Keratinocyte (primary cell): ENCODE data around the gene GDF2. TPM values are rescaled to one million over a fixed set of nuclear protein-coding genes. Genes with fewer than 3 reads are reported as not detected.

ENCODE experiments used
- DNase-seq: peaks from one replicate; pipeline ENCODE4 v3.0.0-alpha.2; 2011; ENCODE audit warnings: low read depth, missing footprints, low spot score
- FAIRE-seq: peaks from 2 replicates; lab custom pipeline; 2011; peaks lifted over from hg19 to GRCh38; lab: Jason Lieb, UNC
- H2AFZ ChIP-seq: 2 replicates; pipeline ENCODE4 v1.6.0; 2012; ENCODE audit warnings: low read length, control low read depth, inconsistent platforms; ENCODE audit not compliant: control insufficient read depth
- H3K27ac ChIP-seq: 2 replicates; pipeline ENCODE4 v1.5.1; 2011; ENCODE audit warnings: low read length; ENCODE audit not compliant: control insufficient read depth, insufficient read depth
- H3K27me3 ChIP-seq: 3 replicates; pipeline ENCODE4 v1.6.0; 2011; ENCODE audit warnings: low read length; ENCODE audit not compliant: control insufficient read depth, insufficient read depth; ENCODE audit errors: extremely low read depth
- H3K36me3 ChIP-seq, 2 experiments: 2 replicates in 1 of 2; 3 replicates in 1 of 2; pipeline ENCODE4 v1.5.1; 2011; ENCODE audit warnings: low read length in 2 of 2, mild to moderate bottlenecking in 1 of 2; ENCODE audit not compliant: control insufficient read depth in 2 of 2, insufficient read depth in 2 of 2; ENCODE audit errors: extremely low read depth in 1 of 2
- H3K4me1 ChIP-seq: 3 replicates; pipeline ENCODE4 v1.5.1; 2011; ENCODE audit warnings: low read length; ENCODE audit not compliant: control insufficient read depth, insufficient read depth; ENCODE audit errors: extremely low read depth
- H3K4me2 ChIP-seq: 3 replicates; pipeline ENCODE4 v1.6.0; 2011; ENCODE audit warnings: low read depth, low read length; ENCODE audit not compliant: control insufficient read depth, insufficient read depth; ENCODE audit errors: extremely low read depth
- H3K4me3 ChIP-seq, 3 experiments: fragments of 200-600 bp in 1 of 3; sonication (generic) in 1 of 3; 2 replicates in 2 of 3; 3 replicates in 1 of 3; pipeline ENCODE4 v1.5.1; 2011 to 2016; ENCODE audit warnings: low read length in 3 of 3, mild to moderate bottlenecking in 3 of 3, control low read depth in 2 of 3, inconsistent platforms in 1 of 3, low read depth in 1 of 3, mixed read lengths in 1 of 3, mixed run types in 1 of 3, moderate library complexity in 1 of 3; ENCODE audit not compliant: control insufficient read depth in 2 of 3, insufficient read depth in 2 of 3; ENCODE audit errors: extremely low read depth in 1 of 3
- H3K79me2 ChIP-seq: 2 replicates; pipeline ENCODE4 v1.6.0; 2012; ENCODE audit warnings: low read length; ENCODE audit not compliant: control insufficient read depth, insufficient read depth
- H3K9ac ChIP-seq: 3 replicates; pipeline ENCODE4 v1.6.0; 2011; ENCODE audit warnings: low read length; ENCODE audit not compliant: control insufficient read depth, insufficient read depth; ENCODE audit errors: extremely low read depth
- H3K9me1 ChIP-seq: 3 replicates; pipeline ENCODE4 v1.6.0; 2011; ENCODE audit warnings: low read length; ENCODE audit not compliant: control insufficient read depth, insufficient read depth; ENCODE audit errors: extremely low read depth
- H3K9me3 ChIP-seq: 2 replicates; pipeline ENCODE4 v1.5.1; 2012; ENCODE audit warnings: low read depth, low read length; ENCODE audit not compliant: control insufficient read depth
- H4K20me1 ChIP-seq: 3 replicates; pipeline ENCODE4 v1.6.0; 2011; ENCODE audit warnings: low read length; ENCODE audit not compliant: control insufficient read depth, insufficient read depth; ENCODE audit errors: extremely low read depth
- CTCF ChIP-seq, 3 experiments: IDR thresholded peaks in 1 of 3; conservative IDR thresholded peaks in 1 of 3; optimal IDR thresholded peaks in 1 of 3; 2 replicates in 2 of 3; 3 replicates in 1 of 3; pipeline versions ENCODE3 to v1.5.1; 2011; ENCODE audit warnings: low read length in 3 of 3, mild to moderate bottlenecking in 3 of 3, moderate library complexity in 2 of 3, control low read depth in 1 of 3, inconsistent platforms in 1 of 3; ENCODE audit not compliant: insufficient read depth in 2 of 3; ENCODE audit errors: extremely low read depth in 1 of 3
- EZH2 ChIP-seq: IDR thresholded peaks from one replicate; pipeline ENCODE4 v1.6.1; 2012; ENCODE audit warnings: inconsistent platforms, mild to moderate bottlenecking, low read length, moderate library complexity
- dilution Hi-C: fragments of 300-500 bp; cut with MboI; formaldehyde crosslinking; loops from one replicate; pipeline ENCODE4 v1.7.0; 2020; ENCODE audit warnings: low sequenced_read_pairs; ENCODE audit not compliant: extremely low pct_ligation_motif_present
- polyA plus RNA-seq, 5 experiments: library from polyadenylated mRNA; depleted of rRNA in 3 of 5; stranded (reverse) in 3 of 5; stranded (forward) in 1 of 5; unstranded in 1 of 5; fragments of >200 nt; gene quantifications; 1 replicate in 1 of 5; 2 replicates in 3 of 5; 3 replicates in 1 of 5; pipeline versions ENCODE4 v1.2.1 to v1.2.3, GENCODE V29; 2011 to 2012; ENCODE audit warnings: missing spikeins in 2 of 5, low read depth in 1 of 5, low replicate concordance in 1 of 5

The GDF2 gene
- polyA plus RNA-seq, 1 donor (not counting 4 experiments of a cell fraction or from before 2014, with no cell fraction given): not detected

- no peaks in the 10 kb centered on the region for H3K9me3 ChIP-seq
- H3K4me3 ChIP-seq: no peak overlapping the region
- H3K36me3 ChIP-seq: no peaks in the 10 kb centered on the region
- no peak overlapping the region for H3K4me2 ChIP-seq
- H4K20me1 ChIP-seq: no peaks in the 10 kb centered on the region
- DNase-seq: no peak
- no peak overlapping the region for H3K9ac ChIP-seq
- TF ChIP-seq CTCF (optimal IDR thresholded peaks at IDR 0.05 in 1 of 3, IDR thresholded peaks at IDR 0.05 in 1 of 3, conservative IDR thresholded peaks at IDR 0.05 in 1 of 3; ENCODE audit: extremely low read depth in 1 of 3, insufficient read depth in 2 of 3, low read length in 3 of 3) (no peak), EZH2 (no peak)
- H3K27me3 ChIP-seq: peaks cover 14% of the 10 kb centered on the region
- no peaks in the 10 kb centered on the region for H3K4me1 ChIP-seq
- H2AFZ ChIP-seq: no peak overlapping the region
- FAIRE-seq: no peak
- H3K79me2 ChIP-seq: no peaks in the 10 kb centered on the region
- H3K27ac ChIP-seq: no peak overlapping the region
- H3K9me1 ChIP-seq: no peaks in the 10 kb centered on the region
- dilution Hi-C loops: no loop called here
Observed at GRCh38 chr10:47333532-47333931, 11.3 kb downstream of the GDF2 start.

- Histone ChIP-seq H2AFZ (no peak overlapping the region), H3K9ac (no peak overlapping the region), H3K36me3 (no peaks in the 10 kb centered on the region), H4K20me1 (no peaks in the 10 kb centered on the region), H3K27me3 (peaks cover 18% of the 10 kb centered on the region), H3K4me1 (no peaks in the 10 kb centered on the region), H3K4me2 (no peak overlapping the region), H3K27ac (no peak overlapping the region), H3K4me3 (no peak overlapping the region), H3K9me1 (no peaks in the 10 kb centered on the region), H3K9me3 (no peaks in the 10 kb centered on the region), H3K79me2 (no peaks in the 10 kb centered on the region)
- TF ChIP-seq EZH2: no peak
- TF ChIP-seq CTCF (optimal IDR thresholded peaks at IDR 0.05 in 1 of 3, IDR thresholded peaks at IDR 0.05 in 1 of 3, conservative IDR thresholded peaks at IDR 0.05 in 1 of 3; ENCODE audit: extremely low read depth in 1 of 3, insufficient read depth in 2 of 3, low read length in 3 of 3): no peak
- DNase-seq (no peak), FAIRE-seq (no peak)
- dilution Hi-C loops: no loop called here
Observed at GRCh38 chr10:47334466-47335295, 12.4 kb downstream of the GDF2 start.
